Endothelial cell of umbilical vein (primary cell): Measurements from ENCODE around the gene SLC25A19. TPM values are rescaled to one million over a fixed set of nuclear protein-coding genes. Genes with fewer than 3 reads are reported as not detected.

Source experiments
- BruUV-seq: library from RNA; stranded (reverse); fragments of 400-500 nt; replicated peaks from 2 replicates; lab custom pipeline; 2021; lab: Mats Ljungman, UMichigan
- CTCF ChIA-PET: fragments of 300-600, 350-600 bp; sonication (Branson Sonifier 250); formaldehyde crosslinking; loops from one replicate; lab custom pipeline; 2021; ENCODE audit warnings: antibody characterized with exemption, inconsistent platforms; lab: Charles Lee
- POLR2A ChIA-PET: fragments of 300-600, 350-600 bp; sonication (Branson Sonifier 250); formaldehyde crosslinking; loops from one replicate; lab custom pipeline; 2021; ENCODE audit warnings: antibody characterized with exemption, inconsistent platforms; lab: Charles Lee
- DNase-seq: peaks from one replicate; pipeline ENCODE4 v3.0.0-alpha.2; 2011; ENCODE audit warnings: low read depth, low spot score
- FAIRE-seq: peaks from 2 replicates; lab custom pipeline; 2011; peaks lifted over from hg19 to GRCh38; lab: Jason Lieb, UNC
- H2AFZ ChIP-seq: 2 replicates; pipeline ENCODE4 v1.6.0; 2012; ENCODE audit warnings: low read depth, low read length, control low read depth, inconsistent platforms
- H3K27ac ChIP-seq: 2 replicates; pipeline ENCODE4 v1.5.1; 2011; ENCODE audit warnings: low read depth, mild to moderate bottlenecking, control low read depth, low read length, moderate library complexity; ENCODE audit not compliant: insufficient read depth
- H3K27me3 ChIP-seq, 2 experiments: 2 replicates each; pipeline versions ENCODE4 v1.6.0 to v1.6.1; 2011; ENCODE audit warnings: low read length in 2 of 2, mixed read lengths in 1 of 2; ENCODE audit not compliant: control insufficient read depth in 2 of 2, insufficient read depth in 2 of 2
- H3K36me3 ChIP-seq, 2 experiments: 2 replicates in 1 of 2; 3 replicates in 1 of 2; pipeline ENCODE4 v1.5.1; 2011; ENCODE audit warnings: low read length in 2 of 2, mild to moderate bottlenecking in 1 of 2, moderate library complexity in 1 of 2; ENCODE audit not compliant: control insufficient read depth in 2 of 2, insufficient read depth in 2 of 2; ENCODE audit errors: extremely low read depth in 1 of 2
- H3K4me1 ChIP-seq: 3 replicates; pipeline ENCODE4 v1.5.1; 2011; ENCODE audit warnings: mild to moderate bottlenecking, low read length; ENCODE audit not compliant: control insufficient read depth, insufficient read depth; ENCODE audit errors: extremely low read depth
- H3K4me2 ChIP-seq: 2 replicates; pipeline ENCODE4 v1.6.1; 2011; ENCODE audit warnings: low read length, control low read depth, mixed read lengths; ENCODE audit not compliant: insufficient read depth
- H3K4me3 ChIP-seq, 3 experiments: fragments of 200-600 bp in 1 of 3; sonication (generic), shearing (Covaris generic) in 1 of 3; replicated peaks in 1 of 3; 2 replicates each; pipeline ENCODE4 v1.5.1; 2011 to 2016; ENCODE audit warnings: control low read depth in 3 of 3, low read length in 3 of 3, mild to moderate bottlenecking in 2 of 3, inconsistent platforms in 1 of 3, low read depth in 1 of 3, moderate library complexity in 1 of 3; ENCODE audit not compliant: insufficient read depth in 1 of 3
- H3K79me2 ChIP-seq: 2 replicates; pipeline ENCODE4 v1.6.0; 2012; ENCODE audit warnings: low read length, inconsistent platforms; ENCODE audit not compliant: control insufficient read depth, insufficient read depth
- H3K9ac ChIP-seq: replicated peaks from 2 replicates; pipeline ENCODE3; 2011; ENCODE audit warnings: low read length, control low read depth; ENCODE audit not compliant: insufficient read depth; ENCODE audit errors: extremely low read depth
- H3K9me1 ChIP-seq: replicated peaks from 3 replicates; pipeline ENCODE4 v1.6.0; 2011; ENCODE audit warnings: mild to moderate bottlenecking, low read length; ENCODE audit not compliant: control insufficient read depth, insufficient read depth; ENCODE audit errors: extremely low read depth
- H3K9me3 ChIP-seq: replicated peaks from 2 replicates; pipeline ENCODE4 v1.5.1; 2012; ENCODE audit warnings: low read length, inconsistent platforms; ENCODE audit not compliant: control insufficient read depth, insufficient read depth
- H4K20me1 ChIP-seq: replicated peaks from 2 replicates; pipeline ENCODE3; 2011; ENCODE audit warnings: mild to moderate bottlenecking, low read length; ENCODE audit not compliant: control insufficient read depth, insufficient read depth; ENCODE audit errors: extremely low read depth
- EZH2 ChIP-seq: IDR thresholded peaks from 2 replicates; pipeline ENCODE4 v1.6.1; 2012; ENCODE audit warnings: borderline replicate concordance, low read depth, mild to moderate bottlenecking, moderate library complexity, low read length, inconsistent platforms; ENCODE audit not compliant: severe bottlenecking
- FOS ChIP-seq: IDR thresholded peaks from 2 replicates; pipeline ENCODE4 v1.6.1; 2011; ENCODE audit warnings: mild to moderate bottlenecking, low read length, moderate library complexity, borderline replicate concordance; ENCODE audit not compliant: insufficient read depth
- GATA2 ChIP-seq: IDR thresholded peaks from 2 replicates; pipeline ENCODE4 v1.7.0; 2011; ENCODE audit warnings: low read depth, mild to moderate bottlenecking, moderate library complexity, mixed read lengths, low read length; ENCODE audit not compliant: insufficient read length, insufficient read depth
- JUN ChIP-seq: IDR thresholded peaks from 2 replicates; pipeline ENCODE4 v1.6.1; 2011; ENCODE audit warnings: borderline replicate concordance, low read depth; ENCODE audit not compliant: insufficient read length, insufficient read depth
- MAX ChIP-seq: IDR thresholded peaks from 2 replicates; pipeline ENCODE4 v1.6.1; 2011; ENCODE audit not compliant: insufficient read depth, insufficient read length
- POLR2A ChIP-seq: IDR thresholded peaks from 2 replicates; pipeline ENCODE4 v1.6.1; 2012; ENCODE audit warnings: low read depth, mild to moderate bottlenecking, control low read depth, low read length
- POLR2AphosphoS5 ChIP-seq: IDR thresholded peaks from 2 replicates; pipeline ENCODE4 v1.6.1; 2012; ENCODE audit warnings: low read depth, mild to moderate bottlenecking, control low read depth, low read length, moderate library complexity; ENCODE audit not compliant: insufficient read depth
- dilution Hi-C: fragments of 300-500 bp; cut with MboI; formaldehyde crosslinking; loops from one replicate; pipeline ENCODE4 v1.15.0; 2019; ENCODE audit warnings: low sequenced_read_pairs; ENCODE audit not compliant: extremely low pct_ligation_motif_present
- intact Hi-C: fragments of 100-400 bp; cut with micrococcal nuclease; formaldehyde crosslinking; loops from one replicate; pipeline ENCODE4 v1.10.0; 2022
- polyA plus RNA-seq, 4 experiments: library from polyadenylated mRNA; depleted of rRNA in 3 of 4; stranded (reverse) in 3 of 4; unstranded in 1 of 4; fragments of >200 nt; gene quantifications; 2 replicates each; pipeline versions ENCODE4 v1.2.1 to v1.2.3, GENCODE V29; 2011 to 2012; ENCODE audit warnings: missing spikeins in 1 of 4
- total RNA-seq: library from RNA; stranded (reverse); gene quantifications from 2 replicates; pipeline ENCODE4 v1.2.3, GENCODE V29; 2021

The SLC25A19 gene
- total and polyA plus RNA-seq, 2 donors (not counting 3 experiments of a cell fraction or from before 2014, with no cell fraction given) = 20.6 to 20.9 TPM

DNA sequence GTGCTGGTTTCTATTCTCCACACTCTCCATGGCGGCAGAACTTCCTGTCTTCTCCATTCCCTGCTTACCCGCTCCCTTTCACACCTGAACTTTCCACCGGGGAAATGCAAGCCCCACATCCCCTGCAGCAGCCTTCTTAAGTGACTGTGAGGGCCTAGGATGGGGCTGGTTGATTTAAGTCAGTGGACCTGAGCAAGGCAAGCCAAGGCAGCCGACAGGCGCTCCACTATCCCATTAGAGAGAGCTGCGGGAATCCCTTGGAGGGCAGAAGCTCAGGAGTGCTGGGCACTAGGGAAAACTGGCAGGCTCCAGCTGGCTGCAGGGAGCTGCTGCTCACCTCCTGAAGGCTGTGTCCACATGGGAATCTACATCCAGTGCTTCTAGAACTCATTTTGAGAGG lies 36.1 kb upstream of the SLC25A19 start:
- peaks cover 24% of the 10 kb centered on the region for H3K4me1 ChIP-seq
- TF ChIP-seq POLR2A (no peak), GATA2 (no peak), EZH2 (no peak), FOS (no peak), JUN (no peak), MAX (no peak)
- peak overlapping the region; percentile 79 for H3K27ac ChIP-seq
- no peaks in the 10 kb centered on the region for H3K27me3 ChIP-seq
- BruUV-seq = no TSS peak
- ChIA-PET POLR2A (interaction anchor here (2.2 kb wide), 1 partner anchor 69 kb away, joined by 11 read pairs; no protein-coding TSS in a partner anchor), CTCF (interaction anchor here (1.1 to 7.4 kb wide), 5 partner anchors 54 to 91 kb away, joined by 3 to 178 read pairs (median 9); partner anchors contain the start of genes GRB2 and MIF4GD)
- DNase-seq (peak; percentile 14), FAIRE-seq (no peak)
- peak overlapping the region; percentile 63 for H3K4me2 ChIP-seq
- H2AFZ ChIP-seq = no peak overlapping the region
- peak overlapping the region; percentile 35 for H3K9ac ChIP-seq
- H3K9me3 ChIP-seq = no peaks in the 10 kb centered on the region
- dilution Hi-C loops = no loop called here
- no peaks in the 10 kb centered on the region for H4K20me1 ChIP-seq
- H3K79me2 ChIP-seq = peaks cover 10% of the 10 kb centered on the region
- no peak overlapping the region for H3K4me3 ChIP-seq
- intact Hi-C loops = no loop called here
- peaks cover 8 to 13% of the 10 kb centered on the region in 2 experiments for H3K36me3 ChIP-seq
- no peaks in the 10 kb centered on the region for H3K9me1 ChIP-seq

DNA sequence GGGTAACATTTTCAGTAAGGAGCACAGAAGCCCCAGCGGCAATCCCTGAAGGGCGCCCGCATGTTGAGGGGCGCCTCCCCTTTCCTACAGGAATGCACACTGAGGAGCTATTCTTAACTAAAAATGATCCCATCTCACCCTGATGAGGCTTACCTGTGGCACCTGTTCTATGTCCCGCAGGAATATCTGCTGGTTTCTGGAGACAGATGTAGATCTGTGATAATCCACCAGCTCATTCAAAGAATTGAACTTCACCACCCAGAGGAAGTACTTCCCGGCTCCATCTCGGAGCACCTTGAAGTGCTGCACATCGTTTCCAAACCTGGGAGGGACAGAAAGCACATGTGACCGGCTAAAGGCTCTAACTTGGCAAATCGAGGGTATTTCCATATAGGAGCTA lies 32.3 kb upstream of the SLC25A19 start:
- H3K9me1 ChIP-seq = no peaks in the 10 kb centered on the region
- intact Hi-C loops = no loop called here
- H3K79me2 ChIP-seq = no peaks in the 10 kb centered on the region
- ChIA-PET POLR2A (interaction anchor here (0.7 to 0.9 kb wide), 2 partner anchors 65 to 90 kb away, joined by 3 read pairs; no protein-coding TSS in a partner anchor), CTCF (interaction anchor here (0.9 to 7.4 kb wide), 8 partner anchors 10 to 93 kb away, joined by 3 to 178 read pairs (median 6); partner anchors contain the start of genes GRB2, MIF4GD and SLC25A19)
- H3K4me3 ChIP-seq = no peak overlapping the region
- no peak overlapping the region for H3K9ac ChIP-seq
- DNase-seq (no peak), FAIRE-seq (no peak)
- H3K36me3 ChIP-seq = peaks cover 8 to 26% of the 10 kb centered on the region in 2 experiments
- H2AFZ ChIP-seq = no peak overlapping the region
- TF ChIP-seq POLR2AphosphoS5 = no peak
- H3K4me1 ChIP-seq = peaks cover 23% of the 10 kb centered on the region
- dilution Hi-C loops = no loop called here
- no peaks in the 10 kb centered on the region for H4K20me1 ChIP-seq
- H3K27ac ChIP-seq = no peak overlapping the region
- no peaks in the 10 kb centered on the region for H3K27me3 ChIP-seq
- no peaks in the 10 kb centered on the region for H3K9me3 ChIP-seq
- H3K4me2 ChIP-seq = no peak overlapping the region
- BruUV-seq = no TSS peak
